GM18505 (cell line): ENCODE results near the gene TMED1.
"Not testable (repeated sequence)": the region's sequence is repeated elsewhere in the genome, so short reads cannot be mapped to it uniquely, and the experiment has no call there.

Source experiments
- ATAC-seq: cut with Tn5 transposase; IDR thresholded peaks from one replicate; pipeline ENCODE4 v1.9.1; 2021; ENCODE audit not compliant: unreplicated experiment
- POLR2A ChIP-seq: IDR thresholded peaks from 4 replicates; pipeline ENCODE4 v1.6.1; 2011; ENCODE audit warnings: borderline replicate concordance; ENCODE audit not compliant: insufficient read depth, insufficient read length; ENCODE audit errors: extremely low read depth

The TMED1 gene, protein sequence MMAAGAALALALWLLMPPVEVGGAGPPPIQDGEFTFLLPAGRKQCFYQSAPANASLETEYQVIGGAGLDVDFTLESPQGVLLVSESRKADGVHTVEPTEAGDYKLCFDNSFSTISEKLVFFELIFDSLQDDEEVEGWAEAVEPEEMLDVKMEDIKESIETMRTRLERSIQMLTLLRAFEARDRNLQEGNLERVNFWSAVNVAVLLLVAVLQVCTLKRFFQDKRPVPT

DNA sequence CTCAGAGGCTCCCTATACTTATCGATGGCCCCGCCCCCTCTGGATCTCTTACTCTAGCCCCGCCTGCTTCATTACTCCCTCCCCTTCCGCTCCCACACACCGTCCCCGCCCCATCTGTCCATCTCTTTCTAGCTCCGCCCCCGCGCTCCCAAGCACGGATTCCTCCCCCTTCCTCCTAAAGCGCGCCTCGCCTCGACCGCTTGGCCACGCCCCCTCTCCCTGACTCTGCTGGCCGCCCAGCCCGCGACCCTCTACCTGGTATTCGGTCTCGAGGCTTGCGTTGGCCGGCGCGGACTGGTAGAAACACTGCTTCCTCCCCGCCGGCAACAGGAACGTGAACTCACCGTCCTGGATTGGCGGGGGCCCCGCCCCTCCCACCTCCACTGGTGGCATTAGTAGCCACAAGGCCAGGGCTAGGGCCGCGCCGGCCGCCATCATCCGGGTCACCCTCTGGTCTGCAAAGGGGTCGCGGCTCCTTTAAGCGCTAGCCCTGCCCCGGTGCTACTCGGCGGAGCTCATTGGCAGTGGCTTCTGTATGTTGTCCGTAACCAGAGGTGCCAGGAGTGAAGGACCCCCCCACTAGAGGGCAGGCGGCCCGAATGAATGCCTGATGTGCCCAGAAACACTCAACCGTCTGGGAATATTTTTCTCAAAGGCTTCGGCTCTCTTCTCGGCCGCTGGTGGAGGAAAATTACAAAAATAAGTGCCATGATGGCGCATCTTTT lies at the start of gene TMED1:
Gene TMED1, minus strand, starts transcription at position 459 of the 725 bp plus-strand sequence. Its CDS starts 21 bp downstream, at position 438.
- peak; percentile 62 for TF ChIP-seq POLR2A
- ATAC-seq = peak; percentile 71

DNA sequence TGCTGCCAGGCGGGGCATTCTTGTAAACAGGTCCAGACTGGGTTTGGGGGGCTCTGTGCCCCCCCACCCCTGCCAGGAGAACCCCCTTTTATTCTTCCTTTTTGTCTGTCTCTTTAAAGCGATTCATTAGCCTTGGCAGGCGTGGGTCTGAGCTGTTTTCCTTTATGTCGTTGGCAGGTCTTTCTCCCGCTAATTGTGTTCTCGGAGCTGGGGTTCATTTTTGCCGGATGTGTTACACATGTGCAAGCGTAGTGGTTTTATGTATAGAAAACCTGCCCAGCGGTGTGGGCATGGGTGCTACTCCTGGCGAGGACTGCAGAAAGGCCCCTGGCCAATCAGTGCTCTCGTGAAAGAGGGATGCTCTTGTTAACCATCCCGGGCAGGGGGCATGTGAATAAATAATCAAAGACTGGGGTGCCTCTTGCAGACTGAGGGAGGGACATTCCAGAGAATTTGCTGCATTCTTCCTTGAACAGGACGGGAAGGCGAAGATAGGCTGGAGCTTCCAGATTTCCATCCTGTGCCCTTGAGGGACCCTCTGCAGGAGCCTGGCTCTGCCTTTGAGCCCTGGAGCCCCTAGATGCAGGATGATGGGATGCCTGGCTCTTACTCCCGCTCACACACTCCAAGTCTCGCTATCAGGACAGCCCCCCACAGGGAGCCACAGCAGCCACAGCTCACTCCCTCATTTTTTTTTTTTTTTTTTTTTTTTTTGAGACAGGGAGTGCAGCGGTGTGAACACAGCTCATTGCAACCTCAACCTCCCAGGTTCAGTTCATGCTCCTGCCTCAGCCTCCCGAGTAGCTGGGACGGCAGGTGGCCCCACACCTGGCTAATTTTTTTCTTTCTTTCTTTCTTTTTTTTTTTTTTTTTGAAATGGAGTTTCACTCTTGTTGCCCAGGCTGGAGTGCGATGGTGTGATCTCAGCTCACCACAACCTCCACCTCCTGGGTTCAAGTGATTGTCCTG lies 49.5 kb upstream of the TMED1 start:
- TF ChIP-seq POLR2A = no peak

DNA sequence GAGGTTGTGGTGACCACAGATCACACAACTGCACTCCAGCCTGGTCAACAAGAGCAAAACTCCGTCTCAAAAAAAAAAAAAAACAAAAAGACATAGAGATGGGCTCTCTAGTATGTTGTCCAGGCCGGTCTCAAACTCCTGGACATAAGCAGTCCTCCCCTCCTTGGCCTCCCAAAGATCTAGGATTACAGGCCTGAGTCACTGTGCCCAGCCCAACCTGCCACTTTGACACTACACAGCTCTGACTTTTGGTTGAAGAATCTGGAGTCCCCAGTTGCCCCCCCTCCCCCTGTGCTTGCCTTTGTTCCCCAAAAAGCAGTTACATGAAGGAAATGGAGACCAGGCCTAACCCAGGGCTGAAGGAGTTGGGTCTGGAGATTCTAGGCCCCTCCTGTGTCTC lies 48.3 kb upstream of the TMED1 start:
- no peak for ATAC-seq
- no peak for TF ChIP-seq POLR2A

More for the DNA sequence above, 49.5 kb upstream of the TMED1 start:
- no peak for ATAC-seq

DNA sequence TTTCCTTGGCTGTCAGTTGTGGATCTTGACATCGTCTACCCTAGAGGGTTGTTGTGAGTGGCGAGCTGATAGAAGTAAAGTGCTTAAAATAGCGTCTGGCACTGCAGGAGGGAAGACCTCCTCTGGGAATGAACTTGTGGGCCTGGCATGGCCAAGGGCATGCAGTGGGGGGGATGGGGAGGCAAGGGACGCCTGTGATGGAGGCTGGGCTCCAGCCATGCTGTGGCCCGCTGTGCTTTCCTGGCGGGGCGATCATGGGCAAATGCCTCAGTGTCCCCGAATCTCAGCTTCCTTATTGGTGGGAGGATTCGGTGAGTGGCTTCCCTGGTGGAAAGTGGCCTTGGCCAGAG lies 46.1 kb upstream of the TMED1 start:
- no peak for ATAC-seq
- no peak for TF ChIP-seq POLR2A

DNA sequence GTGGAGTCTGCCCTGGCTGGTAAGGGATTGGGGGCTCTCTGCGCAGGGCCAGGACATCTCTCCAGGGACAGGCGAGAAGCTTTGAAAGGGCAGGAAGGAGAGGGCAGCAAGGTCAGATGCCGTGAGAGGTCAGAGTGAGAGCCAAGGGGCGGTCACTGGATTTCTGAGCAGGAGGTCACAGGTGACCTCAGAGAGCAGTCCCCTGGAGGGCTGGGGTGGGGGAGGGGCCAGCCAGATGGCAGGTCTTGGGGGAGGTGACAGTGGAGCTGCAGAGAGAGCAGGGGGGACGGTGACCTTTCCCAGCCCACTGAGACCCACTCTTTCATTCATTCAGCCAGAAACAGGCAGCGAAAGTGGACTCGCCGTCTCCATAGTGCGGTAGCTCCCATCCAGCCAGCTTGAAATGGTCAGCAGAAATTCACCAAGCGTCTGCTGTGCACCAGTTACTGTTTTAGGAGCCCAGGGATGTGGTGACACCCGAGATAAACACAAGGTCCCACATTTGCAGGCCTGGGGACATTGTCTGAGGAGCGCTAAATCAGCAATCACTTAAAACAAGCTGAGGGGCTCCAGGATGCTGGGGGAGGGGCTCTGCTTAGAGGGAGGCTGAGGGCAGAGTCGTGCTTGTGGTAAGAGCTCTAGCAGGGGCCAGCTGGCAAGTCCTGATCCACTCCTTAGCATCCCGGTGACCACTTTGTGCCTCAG lies 45.5 kb upstream of the TMED1 start:
- TF ChIP-seq POLR2A = no peak
- ATAC-seq = no peak

DNA sequence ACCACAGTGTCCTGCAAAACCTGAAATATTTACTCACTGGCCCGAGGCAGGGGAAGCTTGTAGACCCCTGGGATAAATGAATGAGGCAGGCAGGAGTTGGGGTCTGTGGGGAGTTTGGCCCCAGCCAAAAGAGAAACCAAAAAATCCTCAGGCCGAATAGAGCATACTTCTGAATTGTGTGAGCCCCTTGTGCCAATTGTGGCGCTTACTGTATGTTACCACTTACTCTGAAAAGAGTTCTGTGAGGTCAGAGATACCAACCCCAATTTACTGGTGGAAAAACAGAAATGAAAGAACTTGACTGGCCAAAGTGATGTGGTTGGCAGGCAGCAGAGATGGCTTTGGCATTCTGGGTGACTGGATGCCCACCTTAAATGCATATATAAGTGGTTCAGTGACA lies 42.2 kb upstream of the TMED1 start:
- peak; percentile 23 for TF ChIP-seq POLR2A
- ATAC-seq = no peak

DNA sequence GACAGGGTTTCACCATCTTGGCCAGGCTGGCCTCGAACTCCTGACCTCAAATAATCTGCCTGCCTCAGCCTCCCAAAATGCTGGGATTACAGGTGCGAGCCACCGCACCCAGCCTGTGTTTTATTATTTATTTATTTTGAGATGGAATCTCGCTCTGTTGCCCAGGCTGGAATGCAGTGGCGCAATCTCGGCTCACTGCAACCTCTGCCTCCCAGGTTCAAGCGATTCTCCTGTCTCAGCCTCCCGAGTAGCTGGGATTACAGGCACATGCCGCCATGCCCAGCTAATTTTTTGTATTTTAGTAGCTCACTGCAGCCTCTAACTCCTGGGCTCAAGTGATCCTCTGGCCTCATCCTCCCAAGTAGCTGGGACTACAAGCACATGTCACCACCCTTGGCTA lies 41.6 kb upstream of the TMED1 start:
- ATAC-seq = not testable (repeated sequence)

DNA sequence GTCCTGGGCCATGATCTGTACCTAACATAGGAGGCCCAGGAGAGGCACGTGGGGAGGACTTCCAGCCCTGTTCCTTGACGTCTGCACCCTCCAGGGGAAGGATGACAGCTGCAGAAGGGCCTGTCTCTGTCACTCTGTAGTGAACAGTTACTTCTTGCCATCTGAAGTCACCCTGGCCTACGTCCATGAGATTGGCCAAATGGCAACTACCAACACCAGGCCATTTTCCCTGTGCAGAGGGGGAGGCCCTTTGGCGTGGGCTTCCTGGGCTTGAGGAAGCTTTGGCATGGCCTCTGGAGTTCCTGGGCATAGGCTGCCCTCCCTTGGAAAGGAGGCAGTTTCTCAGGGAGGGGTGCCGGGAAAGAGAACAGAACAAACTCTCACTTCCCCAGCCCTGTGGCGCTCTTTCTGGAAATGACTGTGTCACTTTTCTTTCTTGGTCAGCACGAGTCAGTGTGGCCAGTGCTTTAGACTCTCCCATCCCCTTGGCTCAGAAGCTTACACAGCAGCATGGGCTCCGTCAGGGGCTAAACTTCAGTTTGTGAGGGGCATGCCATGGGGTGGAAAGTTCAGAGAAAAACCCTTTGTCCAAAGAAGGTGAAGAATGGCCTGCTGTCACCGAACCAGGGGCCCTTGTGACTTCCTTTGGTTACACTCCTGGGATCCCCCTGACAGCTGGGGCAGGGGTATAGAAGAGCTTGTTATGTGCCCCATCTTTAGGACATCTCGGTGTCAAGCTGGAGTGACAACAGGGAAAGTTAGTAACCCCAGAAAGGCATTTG lies 40.6 kb upstream of the TMED1 start:
- TF ChIP-seq POLR2A = no peak
- ATAC-seq = peak; percentile 46

DNA sequence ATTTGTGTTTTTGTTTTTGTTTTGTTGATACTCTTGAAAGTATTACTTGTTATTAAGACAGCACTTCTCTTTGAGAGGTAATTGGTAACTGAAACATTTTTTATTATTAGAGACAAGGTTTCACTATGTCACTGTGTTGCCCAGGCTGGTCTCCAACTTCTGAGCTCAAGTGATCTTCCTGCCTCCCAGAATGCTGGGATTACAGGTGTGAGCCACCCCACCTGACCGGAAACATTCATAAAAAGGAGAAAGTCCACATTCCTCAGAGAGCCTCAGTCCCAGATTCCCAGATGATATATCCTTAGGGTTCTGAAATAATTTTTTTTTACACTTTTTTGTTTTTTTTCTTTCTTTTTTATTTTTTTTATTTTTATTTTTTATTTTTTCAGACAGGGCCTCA lies 38.0 kb upstream of the TMED1 start:
- no peak for TF ChIP-seq POLR2A
- ATAC-seq = no peak

DNA sequence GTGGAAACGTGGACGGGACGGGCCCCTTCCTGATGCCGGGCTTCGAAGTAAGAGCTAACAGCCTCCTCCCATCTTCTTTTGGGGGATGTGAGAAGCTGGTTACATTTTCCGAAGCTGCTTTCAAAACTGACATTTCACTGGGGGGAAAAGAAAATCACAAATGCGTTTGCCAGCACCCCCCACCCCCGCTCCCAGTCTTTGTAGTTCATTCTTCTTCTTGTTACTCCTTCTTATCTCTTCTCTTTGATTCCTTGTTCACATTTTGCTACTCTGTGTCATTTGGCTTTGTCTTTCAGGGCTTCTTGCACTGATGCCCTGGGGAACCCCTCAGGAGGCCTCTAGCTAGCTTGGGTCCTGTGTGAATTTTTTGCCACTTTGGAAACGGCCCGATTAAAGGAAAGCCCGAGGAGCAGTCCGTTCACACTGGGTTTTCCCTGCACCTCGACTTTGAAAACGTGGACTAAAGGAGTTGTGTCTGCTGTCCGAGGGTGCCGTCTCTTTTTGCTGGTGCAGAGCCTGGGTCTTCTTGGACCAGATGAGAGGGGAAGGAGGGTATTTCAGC lies 36.6 kb upstream of the TMED1 start:
- peak; percentile 24 for TF ChIP-seq POLR2A
- ATAC-seq = no peak

DNA sequence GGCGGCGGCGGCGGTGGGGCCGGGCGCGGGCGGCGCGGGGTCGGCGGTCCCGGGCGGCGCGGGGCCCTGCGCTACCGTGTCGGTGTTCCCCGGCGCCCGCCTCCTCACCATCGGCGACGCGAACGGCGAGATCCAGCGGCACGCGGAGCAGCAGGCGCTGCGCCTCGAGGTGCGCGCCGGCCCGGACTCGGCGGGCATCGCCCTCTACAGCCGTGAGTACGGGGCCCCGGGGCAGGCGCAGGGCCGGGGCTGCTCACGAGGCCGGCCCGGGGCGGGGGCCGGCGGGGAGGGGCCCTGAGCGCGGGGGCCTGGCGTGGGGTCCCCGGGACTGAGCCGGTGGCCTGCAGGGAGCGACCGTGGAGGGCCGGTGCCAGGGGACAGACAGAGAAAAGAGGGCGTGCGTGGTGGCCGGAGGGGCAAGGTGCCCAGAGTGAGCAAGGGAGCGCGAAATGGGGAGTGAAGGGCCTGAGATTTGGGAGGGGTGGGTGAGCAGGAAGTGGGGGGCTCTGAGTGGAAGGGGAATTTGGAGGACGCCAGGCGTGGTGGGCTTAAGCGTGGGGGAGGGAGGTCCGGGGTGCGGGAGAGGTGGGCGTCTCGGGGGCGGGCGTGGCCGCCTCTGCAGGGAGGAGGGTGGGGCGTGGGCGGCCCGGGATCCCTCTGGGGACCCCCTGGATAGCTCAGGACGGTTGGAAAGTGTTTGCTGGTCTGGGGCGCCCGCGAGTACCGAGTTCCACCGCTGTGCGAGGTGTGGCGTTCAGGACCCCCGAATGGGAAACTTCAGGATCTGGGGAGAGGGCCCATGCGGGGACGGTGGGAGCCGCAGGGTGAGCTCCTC lies 35.9 kb upstream of the TMED1 start:
- peak; percentile 22 for TF ChIP-seq POLR2A
- peak; percentile 19 for ATAC-seq
